ENCODE results near the gene FIGN. TPM values are rescaled to one million over a fixed set of nuclear protein-coding genes. Genes with fewer than 3 reads are reported as not detected.

FIGN gene
- total and polyA plus RNA-seq, 2 of the 4 experiments (the other 2 are of a cell fraction) = 0.77 to 0.90 TPM

DNA sequence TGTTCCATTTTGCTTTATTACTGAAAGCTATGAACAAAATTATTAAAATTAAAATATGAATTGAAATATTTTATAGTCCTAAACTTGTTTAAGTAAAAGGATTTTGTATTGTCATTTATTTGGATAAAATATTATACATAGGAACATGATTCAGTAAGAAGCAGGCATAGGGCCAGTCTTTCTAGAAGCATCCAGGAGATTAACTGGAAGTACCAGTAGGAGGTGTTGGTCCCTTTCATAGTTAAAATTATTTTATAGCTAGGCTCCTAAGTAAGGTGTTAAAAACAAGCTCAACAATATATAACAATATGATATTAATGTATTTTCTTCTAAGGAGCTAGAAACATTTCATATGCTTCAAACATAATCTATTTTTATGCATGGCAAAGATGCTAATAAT lies 43.7 kb downstream of the FIGN start:
- no peaks in the 10 kb centered on the region for H3K27me3 ChIP-seq (ENCODE audit: control insufficient read depth, insufficient read depth, low read length)
- no peak overlapping the region for H3K14ac ChIP-seq (replicated peaks; ENCODE audit: low read depth, low read length)
- no TSS peak for BruUV-seq (replicated peaks)
- H2AK9ac ChIP-seq (replicated peaks; ENCODE audit: low read depth, low read length, poor library complexity) = no peak overlapping the region
- intact Hi-C loops (cut with micrococcal nuclease) = no loop called here
- no peak overlapping the region for H3K56ac ChIP-seq (ENCODE audit: extremely low read depth, insufficient read depth, low read length)
- H4K91ac ChIP-seq (ENCODE audit: insufficient read depth, low read depth, low read length) = no peak overlapping the region
- in situ Hi-C loops (cut with MboI; ENCODE audit: low sequenced_read_pairs) = no loop called here
- H3K27ac ChIP-seq (ENCODE audit: insufficient read depth, low read length) = no peak overlapping the region
- DNase-seq (no peak), ATAC-seq (ENCODE audit: low read depth) (no peak)
- H3K4me2 ChIP-seq (ENCODE audit: low read depth, low read length) = no peak overlapping the region
- no peaks in the 10 kb centered on the region for H4K20me1 ChIP-seq (ENCODE audit: insufficient read depth, low read length)
- H3K79me1 ChIP-seq (ENCODE audit: low read depth in 1 of 2, low read length in 2 of 2) = peaks cover 4 to 7% of the 10 kb centered on the region in 2 experiments; a peak in 2 of 4 replicates
- H3K36me3 ChIP-seq (ENCODE audit: control insufficient read depth, insufficient read depth, low read length) = no peaks in the 10 kb centered on the region
- no peak overlapping the region for H2BK5ac ChIP-seq (ENCODE audit: low read depth, low read length, poor library complexity, severe bottlenecking)
- H4K5ac ChIP-seq (ENCODE audit: low read depth, low read length) = no peak overlapping the region
- H3K9ac ChIP-seq (ENCODE audit: low read depth, low read length) = no peak overlapping the region
- H3K18ac ChIP-seq (ENCODE audit: low read depth, low read length) = no peak overlapping the region
- no peaks in the 10 kb centered on the region for H3K9me3 ChIP-seq (ENCODE audit: control insufficient read depth, insufficient read depth, low read length)
- H3K4me3 ChIP-seq (ENCODE audit: insufficient read depth, low read depth, low read length) = no peak overlapping the region
- H3K23ac ChIP-seq (ENCODE audit: low read depth, low read length) = no peak overlapping the region
- ChIA-PET CTCF (no interaction called here), POLR2A (ENCODE audit: unreplicated experiment) (interaction anchor here (0.6 kb wide), 1 partner anchor 228 kb away, joined by 3 read pairs; no protein-coding TSS in a partner anchor)
- H2AFZ ChIP-seq (replicated peaks; ENCODE audit: low read length, poor library complexity) = no peak overlapping the region
- no peak overlapping the region for H2BK15ac ChIP-seq (ENCODE audit: low read depth, low read length)
- TF ChIP-seq CEBPB (IDR thresholded peaks at IDR 0.05; ENCODE audit: low read depth, low read length) (no peak), RAD21 (IDR thresholded peaks at IDR 0.05; ENCODE audit: low read length) (no peak)
- peaks cover 4% of the 10 kb centered on the region; the same call in 1 of the 2 replicates for H3K9me1 ChIP-seq (ENCODE audit: insufficient read depth, low read length)
- peaks cover 3% of the 10 kb centered on the region; the same call in 1 of the 2 replicates for H3K4me1 ChIP-seq (ENCODE audit: control insufficient read depth, insufficient read depth, low read length)
- H4K8ac ChIP-seq (ENCODE audit: low read depth in 2 of 2, low read length in 2 of 2) = no peak overlapping the region
- dilution Hi-C loops (cut with HindIII; ENCODE audit: low sequenced_read_pairs, unreplicated experiment) = no loop called here
- H2BK120ac ChIP-seq (ENCODE audit: low read depth, low read length) = no peak overlapping the region
- no peak overlapping the region for H2BK20ac ChIP-seq (ENCODE audit: low read depth, low read length)
- H2AK5ac ChIP-seq (ENCODE audit: low read depth, low read length) = no peak overlapping the region
- H3K4ac ChIP-seq (ENCODE audit: low read depth, low read length) = no peak overlapping the region

Measured in IMR-90 (cell line).